GM23248 (cell line): Measurements from ENCODE around the gene DRD2.

Experiments used
- EZH2 ChIP-seq: fragments of 200-600 bp; sonication (generic); IDR thresholded peaks from 2 replicates; pipeline ENCODE4 v1.6.1; 2018; ENCODE audit warnings: antibody characterized with exemption, mild to moderate bottlenecking; ENCODE audit not compliant: insufficient read depth, poor library complexity, severe bottlenecking
- EZH2phosphoT487 ChIP-seq: fragments of 200-600 bp; sonication (generic); IDR thresholded peaks from 2 replicates; pipeline ENCODE4 v1.6.1; 2018; ENCODE audit warnings: antibody characterized with exemption, moderate library complexity, mild to moderate bottlenecking, low read depth; ENCODE audit not compliant: insufficient read depth

GRCh38 chr11:113412675-113413074 lies 62.5 kb downstream of the DRD2 start:
- TF ChIP-seq EZH2 = no peak
- no peak for TF ChIP-seq EZH2phosphoT487
